Smooth muscle cell of the coronary artery (primary cell): ENCODE measurements around the gene ATP6V0A4. TPM values are rescaled to one million over a fixed set of nuclear protein-coding genes. Genes with fewer than 3 reads are reported as not detected.

Experiments
- total RNA-seq: library from RNA; depleted of rRNA; stranded (reverse); fragments of >200 nt; gene quantifications from 2 replicates; pipeline ENCODE4 v1.2.3, GENCODE V29; 2014; ENCODE audit warnings: low replicate concordance

The ATP6V0A4 gene
- total RNA-seq = 0.08 TPM in 1 of 2 replicates, not detected in the other

GRCh38 chr7:138797715-138798320 is at the start of gene ATP6V0A4, which contains the start of gene TMEM213:
Gene ATP6V0A4 (minus strand): TSS chr7:138798196. CDS start chr7:138771247, 26,949 bp downstream.
Gene TMEM213 (plus strand): TSS chr7:138797994. CDS start chr7:138798105, 111 bp downstream.

GRCh38 chr7:138700857-138701536 is 97.0 kb downstream of the ATP6V0A4 start, which contains the start of gene SVOPL:
Gene SVOPL (minus strand): TSS chr7:138701362. CDS start chr7:138679045, 22,317 bp downstream.

Other genes starting within 250 kb of the ATP6V0A4 start
- gene SVOPL, start 96.8 kb downstream of the ATP6V0A4 start, total RNA-seq = not detected in 2 replicates
- gene TMEM213, start 202 bp downstream of the ATP6V0A4 start, total RNA-seq = not detected in 2 replicates
- 0.35 and 0.60 TPM in 2 replicates for gene KIAA1549, start 183.2 kb upstream of the ATP6V0A4 start, total RNA-seq
- 4.6 TPM in 2 replicates for gene ZC3HAV1L, start 237.8 kb upstream of the ATP6V0A4 start, total RNA-seq